ENCODE measurements around the gene UBA1.

DNA sequence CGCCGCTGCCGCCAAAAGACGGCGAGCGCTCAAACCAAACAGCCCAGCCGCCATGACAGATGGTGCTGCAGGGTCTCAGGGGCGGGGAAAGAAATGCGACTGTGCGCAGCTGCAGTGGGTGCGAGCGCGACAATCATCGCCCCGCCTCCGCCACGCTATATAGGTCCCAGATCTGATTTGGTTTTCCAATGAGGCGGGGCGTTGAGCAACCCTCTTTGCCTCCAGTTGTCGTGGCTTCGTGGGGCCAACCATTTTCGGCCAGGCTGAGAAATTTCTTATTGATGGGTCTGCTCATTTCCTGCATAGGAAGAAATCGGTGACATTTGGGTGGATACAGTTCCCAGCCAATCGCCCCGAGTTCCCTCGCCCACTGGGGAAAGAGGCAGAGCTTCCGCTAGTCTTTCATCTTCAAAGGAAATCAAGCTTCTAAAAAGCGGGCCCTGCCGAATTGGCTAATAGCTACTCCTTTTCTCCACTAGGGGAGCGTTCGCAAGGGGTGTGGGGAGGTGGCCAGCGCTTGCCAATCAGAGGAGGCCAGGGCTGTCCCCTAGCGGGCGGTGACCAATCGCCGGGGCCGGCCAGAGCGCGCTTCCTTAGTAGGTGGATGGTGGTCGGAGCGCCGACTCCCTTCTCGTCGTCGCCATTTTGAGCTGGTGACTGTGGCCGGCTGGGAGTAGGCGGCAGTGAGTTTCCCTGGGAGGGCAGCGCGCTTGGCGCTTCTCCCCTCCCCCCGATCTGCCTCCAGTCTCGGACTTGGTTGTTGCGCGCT, 48.8 kb upstream of the UBA1 start, which contains the start of the genes NDUFB11 and RBM10:
- TF ChIP-seq CTCF (conservative IDR thresholded peaks at IDR 0.05 in 1 of 2, IDR thresholded peaks at IDR 0.05 in 1 of 2; ENCODE audit: extremely low read depth in 1 of 2, insufficient read depth in 1 of 2, low read depth in 1 of 2, low read length in 2 of 2) (peak; percentile 37 to 61), EZH2 (IDR thresholded peaks at IDR 0.05; ENCODE audit: borderline replicate concordance, low read length) (no peak)
